Esophagus squamous epithelium (tissue), 5 donors: ENCODE data around the gene AUTS2. TPM values are rescaled to one million over a fixed set of nuclear protein-coding genes. Genes with fewer than 3 reads are reported as not detected.

Experiments
- DNase-seq: peaks from one replicate; lab custom pipeline; 2025; lab: John Stamatoyannopoulos, UW
- H3K27ac ChIP-seq, 4 donors: fragments of 200-600 bp; sonication (generic); one replicate each; pipeline ENCODE4 v1.5.1; 2016 to 2019; ENCODE audit warnings: mild to moderate bottlenecking in 1 of 4
- H3K27me3 ChIP-seq, 4 donors: fragments of 200-600 bp; sonication (generic); 1 replicate in 3 of 4; 2 replicates in 1 of 4; pipeline versions ENCODE4 v1.5.1 to v1.6.0; 2017 to 2021; ENCODE audit warnings: antibody characterized with exemption in 1 of 4
- H3K36me3 ChIP-seq, 3 donors: fragments of 200-600 bp; sonication (generic); one replicate each; pipeline ENCODE4 v1.5.1; 2016 to 2019
- H3K4me1 ChIP-seq, 3 donors: fragments of 200-600 bp; sonication (generic); one replicate each; pipeline ENCODE4 v1.5.1; 2017 to 2019
- H3K4me3 ChIP-seq, 4 donors: fragments of 200-600 bp; sonication (generic); 1 replicate in 3 of 4; 2 replicates in 1 of 4; pipeline ENCODE4 v1.5.1; 2016 to 2019; ENCODE audit warnings: mild to moderate bottlenecking in 2 of 4, moderate library complexity in 1 of 4
- H3K9me3 ChIP-seq, 3 donors: fragments of 200-600 bp; sonication (generic); one replicate each; pipeline ENCODE4 v1.5.1; 2016 to 2019
- CTCF ChIP-seq, 6 experiments: fragments of 450-650 bp in 4 of 6; fragments of 200-600 bp in 2 of 6; sonication (generic) in 2 of 6; IDR thresholded peaks; one replicate each; pipeline ENCODE4 v1.5.1; 2016 to 2019; ENCODE audit warnings: antibody characterized with exemption in 6 of 6, mild to moderate bottlenecking in 4 of 6, moderate library complexity in 4 of 6
- POLR2A ChIP-seq, 4 donors: fragments of 450-650 bp; IDR thresholded peaks; one replicate each; pipeline ENCODE4 v1.6.1; 2017; ENCODE audit warnings: antibody characterized with exemption in 4 of 4, mild to moderate bottlenecking in 4 of 4, moderate library complexity in 3 of 4
- WGBS, 2 donors: methylation state at CpG; one replicate each; pipeline ENCODE4 v1.1.5; 2018; 5-methylcytosine and 5-hydroxymethylcytosine counted together
- intact Hi-C: fragments of 100-400 bp; cut with DNase I; formaldehyde crosslinking; loops from one replicate; pipeline ENCODE4 v1.15.0; 2022
- total RNA-seq, 4 donors: library from RNA; depleted of rRNA; stranded (reverse); fragments of >200 nt; gene quantifications; one replicate each; pipeline ENCODE4 v1.1.0, GENCODE V29; 2016
- donor health status: DM: yes; HTN: yes; CAD: no.

AUTS2 gene
- total RNA-seq, 4 donors from 2014 or later = 9.5 to 36.2 (median 23.0) TPM

- Histone ChIP-seq H3K27ac (no peak overlapping the region), H3K27me3 (no peaks in the 10 kb centered on the region), H3K4me1 (no peaks in the 10 kb centered on the region), H3K36me3 (no peaks in the 10 kb centered on the region), H3K9me3 (no peaks in the 10 kb centered on the region), H3K4me3 (no peak overlapping the region)
- no peak for TF ChIP-seq POLR2A (IDR thresholded peaks at IDR 0.05)
- no peak for TF ChIP-seq CTCF (IDR thresholded peaks at IDR 0.05)
- no peak for DNase-seq
- intact Hi-C loops = no loop called here
- 100% methylated on average over 2 of the region's 2 CpGs for WGBS, 2 donors
These were observed 557.8 kb downstream of the AUTS2 start for GRCh38 chr7:70156057-70156456.

GRCh38 chr7:70159121-70159520, 560.8 kb downstream of the AUTS2 start:
- DNase-seq = no peak
- no peak overlapping the region for H3K4me3 ChIP-seq
- H3K27me3 ChIP-seq = no peaks in the 10 kb centered on the region
- H3K36me3 ChIP-seq = no peaks in the 10 kb centered on the region
- no peaks in the 10 kb centered on the region for H3K9me3 ChIP-seq
- no peak overlapping the region for H3K27ac ChIP-seq
- H3K4me1 ChIP-seq = no peaks in the 10 kb centered on the region
- TF ChIP-seq POLR2A (IDR thresholded peaks at IDR 0.05) (no peak), CTCF (IDR thresholded peaks at IDR 0.05) (no peak)
- 71 to 73% methylated on average over 3 of the region's 3 CpGs for WGBS, 2 donors
- intact Hi-C loops = no loop called here

GRCh38 chr7:70165477-70166170, 567.3 kb downstream of the AUTS2 start:
- Histone ChIP-seq H3K27me3 (no peaks in the 10 kb centered on the region), H3K9me3 (peaks cover 0 to 5% (median 0%) of the 10 kb centered on the region in 3 donors), H3K36me3 (no peaks in the 10 kb centered on the region), H3K4me3 (no peak overlapping the region), H3K4me1 (no peaks in the 10 kb centered on the region), H3K27ac (no peak overlapping the region)
- intact Hi-C loops = no loop called here
- DNase-seq = no peak
- WGBS, 2 donors = 83 to 88% methylated on average over 7 of the region's 7 CpGs
- no peak for TF ChIP-seq POLR2A (IDR thresholded peaks at IDR 0.05)
- TF ChIP-seq CTCF (IDR thresholded peaks at IDR 0.05) = no peak

- Histone ChIP-seq H3K27me3 (no peaks in the 10 kb centered on the region), H3K36me3 (no peaks in the 10 kb centered on the region), H3K27ac (no peak overlapping the region), H3K4me3 (no peak overlapping the region), H3K9me3 (peaks cover 0 to 5% (median 0%) of the 10 kb centered on the region in 3 donors), H3K4me1 (no peaks in the 10 kb centered on the region)
- TF ChIP-seq POLR2A (IDR thresholded peaks at IDR 0.05) (no peak), CTCF (IDR thresholded peaks at IDR 0.05) (no peak)
- intact Hi-C loops = no loop called here
- DNase-seq = no peak
- 90 to 94% methylated on average over 4 of the region's 4 CpGs for WGBS, 2 donors
These were observed 573.2 kb downstream of the AUTS2 start for GRCh38 chr7:70171369-70171920.

GRCh38 chr7:70177166-70177565, 578.9 kb downstream of the AUTS2 start:
- TF ChIP-seq CTCF (IDR thresholded peaks at IDR 0.05) (no peak), POLR2A (IDR thresholded peaks at IDR 0.05) (no peak)
- Histone ChIP-seq H3K9me3 (no peaks in the 10 kb centered on the region), H3K4me3 (no peak overlapping the region), H3K27me3 (no peaks in the 10 kb centered on the region), H3K36me3 (no peaks in the 10 kb centered on the region), H3K27ac (no peak overlapping the region), H3K4me1 (peaks cover 0 to 15% (median 3%) of the 10 kb centered on the region in 3 donors)
- 63 to 70% methylated on average over 3 of the region's 3 CpGs for WGBS, 2 donors
- intact Hi-C loops = no loop called here
- DNase-seq = no peak
